SK-N-SH treated with all-trans-retinoic acid at 6 μM for 48 hours (cell line): ENCODE results near the gene ORC4.

Source experiments
- CREB5 ChIP-seq: fragments of 250-450 bp; sonication (Bioruptor Pico); IDR thresholded peaks from 2 replicates; pipeline ENCODE4 v1.5.1; 2020; ENCODE audit warnings: low read depth, mild to moderate bottlenecking, moderate library complexity
- OSR1 ChIP-seq: fragments of 250-450 bp; sonication (Bioruptor Pico); IDR thresholded peaks from 2 replicates; pipeline ENCODE4 v1.8.0; 2022; ENCODE audit warnings: moderate library complexity, mild to moderate bottlenecking, inconsistent platforms
- PPARA ChIP-seq: fragments of 250-450 bp; sonication (Bioruptor Pico); IDR thresholded peaks from 2 replicates; pipeline ENCODE4 v1.5.0; 2020; ENCODE audit warnings: mild to moderate bottlenecking, borderline replicate concordance
- TOX ChIP-seq: fragments of 250-450 bp; sonication (Bioruptor Pico); IDR thresholded peaks from 2 replicates; pipeline ENCODE4 v1.8.0; 2021; ENCODE audit warnings: mild to moderate bottlenecking, moderate library complexity, borderline replicate concordance
- ZC3H10 ChIP-seq: fragments of 250-450 bp; sonication (Bioruptor Pico); IDR thresholded peaks from 2 replicates; pipeline ENCODE4 v1.5.1; 2021; ENCODE audit warnings: mild to moderate bottlenecking, moderate library complexity
- ZFP3 ChIP-seq: fragments of 250-450 bp; sonication (Bioruptor Pico); IDR thresholded peaks from 2 replicates; pipeline ENCODE4 v1.5.0; 2020; ENCODE audit warnings: mild to moderate bottlenecking, moderate library complexity
- ZNF8 ChIP-seq: fragments of 450-650 bp; formaldehyde crosslinking; IDR thresholded peaks from 2 replicates; pipeline ENCODE4 v1.5.0; 2020; ENCODE audit warnings: mild to moderate bottlenecking, moderate library complexity

GRCh38 chr2:147939313-147939712, 81.2 kb downstream of the ORC4 start:
- no peak for TF ChIP-seq ZNF8
- no peak for TF ChIP-seq ZC3H10
- TF ChIP-seq ZFP3 (CRISPR knock-in tag), result no peak
- TF ChIP-seq PPARA, result no peak
- TF ChIP-seq TOX (CRISPR knock-in tag), result no peak
- no peak for TF ChIP-seq OSR1 (CRISPR knock-in tag)
- TF ChIP-seq CREB5 (CRISPR knock-in tag), result no peak
